ENCODE measurements around the gene STK32C. TPM values are rescaled to one million over a fixed set of nuclear protein-coding genes. Genes with fewer than 3 reads are reported as not detected.

Gene STK32C
- total RNA-seq, 4 donors from 2014 or later = 9.4 to 18.1 (median 16.2) TPM

- no peak for DNase-seq (ENCODE audit: low spot score in 2 of 2)
- H3K27me3 ChIP-seq = no peaks in the 10 kb centered on the region
- H3K9me3 ChIP-seq = no peaks in the 10 kb centered on the region
- H3K36me3 ChIP-seq = peaks cover 0 to 16% (median 0%) of the 10 kb centered on the region in 3 donors
- TF ChIP-seq CTCF (IDR thresholded peaks at IDR 0.05) = no peak
- no peak for TF ChIP-seq POLR2A (IDR thresholded peaks at IDR 0.05)
- no peak for TF ChIP-seq EP300 (IDR thresholded peaks at IDR 0.05)
- 86 to 93% methylated on average over 13 of the region's 13 CpGs for WGBS, 2 donors
- H3K4me1 ChIP-seq = peaks cover 0 to 10% (median 0%) of the 10 kb centered on the region in 4 donors
- H3K27ac ChIP-seq = no peak overlapping the region
- H3K4me3 ChIP-seq = no peak overlapping the region
These were observed 76.1 kb downstream of the STK32C start for GRCh38 chr10:132231656-132232022.

- TF ChIP-seq POLR2A (IDR thresholded peaks at IDR 0.05) (no peak), EP300 (IDR thresholded peaks at IDR 0.05) (no peak)
- Histone ChIP-seq H3K27ac (peak overlapping the region in 1 of 4 donors; percentile 32), H3K4me3 (peak overlapping the region in 1 of 4 donors; percentile 34), H3K36me3 (peaks cover 0 to 11% (median 0%) of the 10 kb centered on the region in 3 donors), H3K9me3 (no peaks in the 10 kb centered on the region), H3K27me3 (no peaks in the 10 kb centered on the region), H3K4me1 (peaks cover 0 to 10% (median 0%) of the 10 kb centered on the region in 4 donors)
- DNase-seq (ENCODE audit: low spot score in 2 of 2) = no peak
- 72 to 86% methylated on average over 10 to 17 of the region's 21 CpGs for WGBS, 2 donors
These were observed 77.1 kb downstream of the STK32C start for GRCh38 chr10:132230557-132231210.

- Histone ChIP-seq H3K4me3 (peak overlapping the region in 2 of 4 donors; percentile 19 to 34), H3K36me3 (peaks cover 0 to 15% (median 0%) of the 10 kb centered on the region in 3 donors), H3K27ac (peak overlapping the region in 2 of 4 donors; percentile 32 to 36), H3K4me1 (peaks cover 0 to 10% (median 0%) of the 10 kb centered on the region in 4 donors), H3K27me3 (no peaks in the 10 kb centered on the region), H3K9me3 (no peaks in the 10 kb centered on the region)
- WGBS, 2 donors = 60 to 61% methylated on average over 16 to 26 of the region's 36 CpGs
- no peak for DNase-seq (ENCODE audit: low spot score in 2 of 2)
- no peak for TF ChIP-seq POLR2A (IDR thresholded peaks at IDR 0.05)
- no peak for TF ChIP-seq CTCF (IDR thresholded peaks at IDR 0.05)
These were observed 77.8 kb downstream of the STK32C start for GRCh38 chr10:132229834-132230556.

- H3K27me3 ChIP-seq = no peaks in the 10 kb centered on the region
- TF ChIP-seq EP300 (IDR thresholded peaks at IDR 0.05) (no peak), CTCF (IDR thresholded peaks at IDR 0.05) (no peak), POLR2A (IDR thresholded peaks at IDR 0.05) (no peak)
- H3K27ac ChIP-seq = no peak overlapping the region
- H3K4me1 ChIP-seq = peaks cover 0 to 10% (median 0%) of the 10 kb centered on the region in 4 donors
- no peak for DNase-seq (ENCODE audit: low spot score in 2 of 2)
- H3K4me3 ChIP-seq = no peak overlapping the region
- no peaks in the 10 kb centered on the region for H3K9me3 ChIP-seq
- peaks cover 0 to 19% (median 0%) of the 10 kb centered on the region in 3 donors for H3K36me3 ChIP-seq
- 86 to 89% methylated on average over 6 of the region's 6 CpGs for WGBS, 2 donors
These were observed 78.7 kb downstream of the STK32C start for GRCh38 chr10:132229096-132229495.

DNA sequence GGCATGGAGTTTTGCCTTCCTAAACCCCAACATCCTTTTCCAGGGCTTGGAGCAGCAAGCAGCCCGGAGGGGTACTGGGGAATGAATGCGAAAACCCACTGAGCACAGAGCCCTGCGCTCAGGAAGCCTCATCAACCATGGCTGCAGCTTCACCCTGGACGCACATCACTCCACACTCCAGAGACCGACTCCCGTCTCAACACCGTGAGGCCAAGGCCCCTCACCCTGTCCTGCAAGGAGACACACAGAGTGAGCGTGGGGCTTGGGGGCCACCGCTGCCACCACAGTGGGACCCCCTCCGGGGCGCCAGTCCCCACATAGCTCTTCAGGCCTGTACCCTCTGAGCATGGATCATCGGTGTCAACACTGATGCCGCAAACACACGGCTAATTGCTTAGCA lies 79.1 kb downstream of the STK32C start:
- H3K36me3 ChIP-seq = peaks cover 0 to 14% (median 0%) of the 10 kb centered on the region in 3 donors
- H3K27me3 ChIP-seq = no peaks in the 10 kb centered on the region
- no peaks in the 10 kb centered on the region for H3K9me3 ChIP-seq
- 97% methylated on average over 13 to 14 of the region's 14 CpGs for WGBS, 2 donors
- no peak for TF ChIP-seq EP300 (IDR thresholded peaks at IDR 0.05)
- no peak for TF ChIP-seq CTCF (IDR thresholded peaks at IDR 0.05)
- TF ChIP-seq POLR2A (IDR thresholded peaks at IDR 0.05) = no peak
- no peak overlapping the region for H3K27ac ChIP-seq
- H3K4me1 ChIP-seq = peaks cover 0 to 10% (median 0%) of the 10 kb centered on the region in 4 donors
- no peak overlapping the region for H3K4me3 ChIP-seq
- DNase-seq (ENCODE audit: low spot score in 2 of 2) = no peak

All from tibial nerve (tissue), 4 donors.